Heart right ventricle (tissue), 16 donors: Measurements from ENCODE around the gene FHAD1. TPM values are rescaled to one million over a fixed set of nuclear protein-coding genes. Genes with fewer than 3 reads are reported as not detected.
A peak's percentile ranks its signal among the peaks of the same experiment; 100 is the strongest.

ENCODE experiments used
- ATAC-seq, 8 donors: fragments of 200-7000 bp; cut with Tn5 transposase; one replicate each; pipeline ENCODE4 v1.9.1; 2020; ENCODE audit warnings: mild to moderate bottlenecking in 8 of 8, moderate library complexity in 8 of 8, moderate number of reproducible peaks in 1 of 8
- DNase-seq, 2 donors: peaks; one replicate each; pipeline ENCODE4 v3.0.0-alpha.2; 2020
- H3K27ac ChIP-seq, 10 donors: fragments of 200-600 bp; sonication (generic) in 2 of 10; one replicate each; pipeline versions ENCODE4 v1.5.0 to v1.8.0; 2020 to 2022; ENCODE audit warnings: mild to moderate bottlenecking in 3 of 10
- H3K27me3 ChIP-seq, 7 donors: fragments of 200-600 bp; one replicate each; pipeline ENCODE4 v1.8.0; 2021 to 2022; ENCODE audit warnings: mild to moderate bottlenecking in 2 of 7
- H3K36me3 ChIP-seq, 9 donors: fragments of 200-600 bp; sonication (generic) in 1 of 9; one replicate each; pipeline versions ENCODE4 v1.5.0 to v1.8.0; 2020 to 2022; ENCODE audit warnings: mild to moderate bottlenecking in 2 of 9
- H3K4me1 ChIP-seq, 9 donors: fragments of 200-600 bp; sonication (generic) in 1 of 9; one replicate each; pipeline versions ENCODE4 v1.5.0 to v1.8.0; 2020 to 2022; ENCODE audit warnings: mild to moderate bottlenecking in 4 of 9
- H3K4me3 ChIP-seq, 10 donors: fragments of 200-600 bp; sonication (generic) in 2 of 10; one replicate each; pipeline versions ENCODE4 v1.5.0 to v1.8.0; 2020 to 2022; ENCODE audit warnings: mild to moderate bottlenecking in 7 of 10, moderate library complexity in 2 of 10
- H3K9me3 ChIP-seq, 11 donors: fragments of 200-600 bp in 10 of 11; sonication (generic) in 2 of 11; one replicate each; pipeline versions ENCODE4 v1.5.0 to v1.8.0; 2013 to 2022; ENCODE audit warnings: mild to moderate bottlenecking in 2 of 11, control low read depth in 1 of 11, moderate library complexity in 1 of 11
- WGBS, 2 donors: extraction: QIAGEN DNeasy Blood & Tissue Kit; methylation state at CpG; one replicate each; pipeline ENCODE4 v1.1.7; 2013; ENCODE audit warnings: inconsistent platforms in 1 of 2; 5-methylcytosine and 5-hydroxymethylcytosine counted together
- intact Hi-C, 10 donors: fragments of 100-400 bp; cut with DNase I; formaldehyde crosslinking; loops; one replicate each; pipeline versions ENCODE4 v1.11.1 to v1.14.2; 2022
- polyA plus RNA-seq, 2 donors: library from polyadenylated mRNA; stranded (reverse); fragments of 200-250 nt; gene quantifications; one replicate each; pipeline ENCODE4 v1.2.3, GENCODE V29; 2013
- total RNA-seq, 10 donors: library from RNA; stranded (reverse); fragmentation: NEBNext Ultra II Directional in 3 of 10; extraction: Animal tissue kit (Norgen Biotek cat#: 25700) in 3 of 10; gene quantifications; one replicate each; pipeline versions ENCODE4 v1.2.1 to v1.2.4, GENCODE V29; 2021 to 2023
- TF ChIP-seq, protein P1 (sequence below), 9 donors: fragments of 200-600 bp; sonication (generic) in 2 of 9; IDR thresholded peaks; one replicate each; pipeline versions ENCODE4 v1.5.0 to v1.8.0; 2021 to 2022; ENCODE audit warnings: antibody characterized with exemption in 9 of 9, mild to moderate bottlenecking in 5 of 9, moderate library complexity in 1 of 9
- donor health status: Arrhythmogenic right ventricular cardiomyopathy.
- donor health status: ischemic (EF 13 %, LVEDD 7.1; RV severe dilation, severe dysfunction).
- donor health status: healthy with polysubstance abuse.
- donor health status: DM: no; HTN: yes; CAD: no.
- donor health status: DM: no; HTN: no; CAD: no.
- donor health status: ischemic (EF 25% LVEDD 6.9; RV normal size, moderate dysfunction).
- donor health status: ischemic (EF 25% LVEDD 5.7; RV mildly dilated, moderate dysfunction).
- donor health status: healthy.
- donor health status: DM: yes; HTN: yes; CAD: no.
- donor health status: Ischemic cardiomyopathy.
- donor health status: ischemic (EF 35%, LVEDD 5.7; RV mildly dilated, moderate dysfunction).
- donor health status: nonischemic (EF 11% LVEDD 7.7; RV severe dilation, severe dysfunction).
- donor health status: DM: yes; HTN: yes; CAD: no.
- donor health status: PGD.
- donor health status: ischemic (EF 29% LVEDD 5.4; RV normal size, mild dysfunction).
- donor health status: nonischemic (EF 23%, LVEDD 6.1; RV moderate dilation, normal function).

Gene FHAD1
- total and polyA plus RNA-seq, 12 donors = 0.06 to 1.0 (median 0.12) TPM; not detected in 5

DNA sequence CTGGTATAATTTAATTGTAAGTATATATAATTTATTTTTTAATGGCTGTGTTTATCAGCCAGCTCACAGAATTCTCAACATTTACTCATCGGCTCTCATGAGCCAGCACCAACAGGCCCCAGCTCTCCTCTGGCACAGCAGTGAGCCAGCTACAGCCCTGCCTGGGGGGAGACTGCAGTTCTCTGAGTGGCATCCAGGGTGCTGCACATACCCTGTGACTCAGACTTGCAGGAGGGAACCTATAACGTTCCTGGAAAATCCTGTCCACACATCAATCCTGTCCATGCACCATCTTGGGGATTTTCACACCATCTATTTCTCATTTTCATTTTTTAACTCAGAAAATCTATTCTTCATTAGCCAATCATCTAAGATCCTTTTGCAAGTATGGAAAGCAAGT lies 36.5 kb downstream of the FHAD1 start:
- DNase-seq = peak in 1 of 2 donors; percentile 30
- peaks cover 0 to 8% (median 0%) of the 10 kb centered on the region in 7 donors for H3K27me3 ChIP-seq
- no peaks in the 10 kb centered on the region for H3K36me3 ChIP-seq
- peaks cover 0 to 17% (median 0%) of the 10 kb centered on the region in 9 donors for H3K4me1 ChIP-seq
- TF ChIP-seq, protein P1, sequence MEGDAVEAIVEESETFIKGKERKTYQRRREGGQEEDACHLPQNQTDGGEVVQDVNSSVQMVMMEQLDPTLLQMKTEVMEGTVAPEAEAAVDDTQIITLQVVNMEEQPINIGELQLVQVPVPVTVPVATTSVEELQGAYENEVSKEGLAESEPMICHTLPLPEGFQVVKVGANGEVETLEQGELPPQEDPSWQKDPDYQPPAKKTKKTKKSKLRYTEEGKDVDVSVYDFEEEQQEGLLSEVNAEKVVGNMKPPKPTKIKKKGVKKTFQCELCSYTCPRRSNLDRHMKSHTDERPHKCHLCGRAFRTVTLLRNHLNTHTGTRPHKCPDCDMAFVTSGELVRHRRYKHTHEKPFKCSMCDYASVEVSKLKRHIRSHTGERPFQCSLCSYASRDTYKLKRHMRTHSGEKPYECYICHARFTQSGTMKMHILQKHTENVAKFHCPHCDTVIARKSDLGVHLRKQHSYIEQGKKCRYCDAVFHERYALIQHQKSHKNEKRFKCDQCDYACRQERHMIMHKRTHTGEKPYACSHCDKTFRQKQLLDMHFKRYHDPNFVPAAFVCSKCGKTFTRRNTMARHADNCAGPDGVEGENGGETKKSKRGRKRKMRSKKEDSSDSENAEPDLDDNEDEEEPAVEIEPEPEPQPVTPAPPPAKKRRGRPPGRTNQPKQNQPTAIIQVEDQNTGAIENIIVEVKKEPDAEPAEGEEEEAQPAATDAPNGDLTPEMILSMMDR (IDR thresholded peaks at IDR 0.05) = peak in 6 of 9 donors; percentile 12 to 39 (median 21)
- 43 to 52% methylated on average over 2 of the region's 2 CpGs for WGBS, 2 donors
- peak in 7 of 8 donors; percentile 82 to 91 (median 88) for ATAC-seq
- peak overlapping the region in 7 of 10 donors; percentile 33 to 74 (median 72) for H3K27ac ChIP-seq
- H3K9me3 ChIP-seq = peaks cover 0 to 6% (median 0%) of the 10 kb centered on the region in 11 donors
- intact Hi-C loops = no loop called here
- H3K4me3 ChIP-seq = no peak overlapping the region

DNA sequence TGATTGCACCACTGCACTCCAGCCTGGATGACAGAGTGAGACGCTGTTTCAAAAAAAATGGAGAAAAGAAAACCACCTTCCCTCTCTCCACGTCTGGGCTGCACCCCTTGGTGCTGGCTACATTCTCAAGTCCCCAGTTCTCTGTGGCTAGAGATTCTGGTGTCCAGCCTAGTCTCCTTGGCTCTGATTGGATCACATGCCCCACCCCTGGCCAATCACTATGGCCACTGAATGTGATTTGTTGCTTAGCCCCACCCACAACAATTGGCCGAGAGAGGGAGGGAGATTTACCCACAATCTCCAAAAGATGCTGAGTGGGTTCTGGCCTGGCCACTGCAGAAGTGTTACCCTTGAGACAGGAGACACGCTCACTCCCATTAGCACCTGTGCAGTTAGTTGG lies 39.4 kb downstream of the FHAD1 start:
- Histone ChIP-seq H3K9me3 (peaks cover 0 to 6% (median 0%) of the 10 kb centered on the region in 11 donors), H3K4me3 (no peak overlapping the region), H3K27ac (no peak overlapping the region), H3K36me3 (no peaks in the 10 kb centered on the region), H3K4me1 (peaks cover 0 to 17% (median 0%) of the 10 kb centered on the region in 9 donors), H3K27me3 (peaks cover 0 to 8% (median 0%) of the 10 kb centered on the region in 7 donors)
- WGBS, 2 donors = 85 to 89% methylated on average over 4 of the region's 4 CpGs
- no peak for DNase-seq
- TF ChIP-seq, protein P1 (IDR thresholded peaks at IDR 0.05) = no peak
- intact Hi-C loops = no loop called here
- no peak for ATAC-seq

DNA sequence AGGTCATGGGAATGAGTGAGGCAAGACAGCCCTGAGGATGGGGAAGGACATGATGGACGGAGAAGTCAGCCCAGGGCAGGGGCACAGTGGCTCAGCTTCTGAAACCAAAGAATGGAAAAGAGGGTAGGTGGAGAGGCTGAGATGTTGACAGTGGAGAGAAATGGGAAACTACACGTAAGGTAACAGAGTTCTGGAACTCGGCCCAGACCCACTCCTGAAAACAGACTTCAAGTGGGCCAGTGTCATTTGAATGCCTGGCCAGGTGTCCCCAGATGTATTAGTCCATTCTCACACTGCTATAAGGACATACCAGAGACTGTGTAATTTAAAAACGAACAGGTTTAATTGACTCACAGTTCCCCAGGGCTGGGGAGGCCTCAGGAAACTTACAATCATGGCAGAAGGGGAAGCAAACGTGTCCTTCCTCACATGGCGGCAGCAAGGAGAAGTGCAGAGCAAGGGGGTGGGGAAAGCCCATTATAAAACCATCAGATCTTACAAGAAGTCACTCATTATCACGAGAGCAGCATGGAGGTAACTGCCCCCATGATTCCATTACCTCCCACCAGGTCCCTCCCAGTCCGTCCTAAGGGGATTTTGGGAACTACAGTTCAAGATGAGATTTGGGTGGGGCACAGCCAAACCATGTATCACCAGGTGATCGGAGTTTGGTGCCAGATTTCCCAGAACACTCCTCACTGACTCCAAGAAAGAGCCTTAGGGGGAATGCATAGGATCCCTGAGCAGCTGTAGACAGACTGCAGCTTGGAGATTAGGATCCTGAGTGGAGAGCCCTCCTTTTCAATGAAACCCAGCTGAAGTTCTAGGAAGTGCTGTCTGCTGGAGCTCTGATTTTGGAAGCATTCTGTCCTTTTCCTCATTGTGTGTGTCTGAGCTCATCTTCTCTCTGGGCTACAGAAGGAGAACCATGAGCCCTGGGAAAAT lies 40.3 kb downstream of the FHAD1 start:
- Histone ChIP-seq H3K36me3 (no peaks in the 10 kb centered on the region), H3K9me3 (peaks cover 0 to 6% (median 0%) of the 10 kb centered on the region in 11 donors), H3K4me1 (peaks cover 0 to 12% (median 0%) of the 10 kb centered on the region in 9 donors), H3K27me3 (peaks cover 0 to 8% (median 0%) of the 10 kb centered on the region in 7 donors), H3K4me3 (no peak overlapping the region), H3K27ac (no peak overlapping the region)
- ATAC-seq = no peak
- TF ChIP-seq, protein P1 (IDR thresholded peaks at IDR 0.05) = no peak
- WGBS, 2 donors = 63 to 69% methylated on average over 9 of the region's 9 CpGs
- intact Hi-C loops = no loop called here
- DNase-seq = no peak

DNA sequence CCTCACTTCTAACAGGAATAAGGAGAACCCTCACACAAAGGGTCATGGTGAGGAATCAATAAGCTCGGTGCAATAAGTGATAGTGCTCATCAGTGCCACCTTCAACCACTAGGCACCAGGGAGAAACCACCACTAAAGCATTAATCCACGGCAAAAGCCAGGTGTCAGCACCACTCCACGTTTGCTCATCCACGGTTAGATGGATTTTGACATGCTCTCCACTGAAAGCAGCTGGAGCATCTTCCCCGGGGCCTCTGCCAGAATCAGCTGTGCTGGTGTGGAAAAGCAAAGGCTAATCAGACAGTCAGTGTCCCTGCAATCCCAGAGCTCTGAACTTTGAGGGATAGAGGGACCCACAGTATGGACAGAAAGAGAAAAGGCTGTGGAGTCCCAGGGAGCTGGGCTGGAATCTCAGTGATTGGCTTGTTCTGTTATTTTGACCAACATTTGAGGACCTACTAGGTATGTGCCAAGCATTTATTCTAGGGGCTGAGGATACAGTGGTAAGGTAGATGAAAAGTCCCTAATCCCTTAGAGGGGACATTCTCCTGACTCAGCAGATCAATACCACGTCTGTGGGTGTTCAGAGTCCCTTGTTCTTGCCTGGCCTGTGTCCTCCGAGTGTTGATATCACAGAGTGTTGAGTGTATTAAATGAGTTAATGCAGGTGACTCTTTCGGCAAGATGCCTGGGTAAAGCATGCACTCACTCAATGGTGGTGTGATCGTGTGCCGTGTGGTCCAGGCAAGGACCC lies 41.3 kb downstream of the FHAD1 start:
- no peak overlapping the region for H3K4me3 ChIP-seq
- H3K9me3 ChIP-seq = peaks cover 0 to 6% (median 0%) of the 10 kb centered on the region in 11 donors
- intact Hi-C loops = no loop called here
- peaks cover 0 to 5% (median 0%) of the 10 kb centered on the region in 9 donors for H3K4me1 ChIP-seq
- WGBS, 2 donors = 66 to 75% methylated on average over 10 of the region's 10 CpGs
- no peak overlapping the region for H3K27ac ChIP-seq
- ATAC-seq (no peak), DNase-seq (no peak)
- TF ChIP-seq, protein P1 (IDR thresholded peaks at IDR 0.05) = no peak
- H3K36me3 ChIP-seq = no peaks in the 10 kb centered on the region
- peaks cover 0 to 8% (median 0%) of the 10 kb centered on the region in 7 donors for H3K27me3 ChIP-seq
